Thoracic aorta (tissue), 2 donors: Measurements from ENCODE around the gene RAN. TPM values are rescaled to one million over a fixed set of nuclear protein-coding genes. Genes with fewer than 3 reads are reported as not detected.

Experiments used
- ATAC-seq: fragments of 150-250 bp; one replicate; pipeline ENCODE4 v1.8.0; 2017; ENCODE audit warnings: low read depth; ENCODE audit not compliant: insufficient number of reproducible peaks, low FRiP score
- DNase-seq: peaks from one replicate; pipeline ENCODE4 v3.0.0-alpha.2; 2020; ENCODE audit warnings: low spot score
- H3K27ac ChIP-seq, 2 donors: fragments of 200-600 bp; sonication (generic); 1 replicate in 1 of 2; 2 replicates in 1 of 2; pipeline ENCODE4 v1.5.1; 2016; ENCODE audit warnings: mild to moderate bottlenecking in 2 of 2, moderate library complexity in 2 of 2
- H3K27me3 ChIP-seq: fragments of 200-600 bp; sonication (generic); replicated peaks from 2 replicates; pipeline ENCODE4 v1.6.0; 2016; ENCODE audit warnings: mild to moderate bottlenecking; ENCODE audit not compliant: insufficient read depth
- H3K36me3 ChIP-seq: fragments of 200-600 bp; sonication (generic); one replicate; pipeline ENCODE4 v1.5.1; 2016
- H3K4me1 ChIP-seq, 2 donors: fragments of 200-600 bp; sonication (generic); 1 replicate in 1 of 2; 2 replicates in 1 of 2; pipeline versions ENCODE4 v1.5.1 to v1.6.0; 2016; ENCODE audit warnings: low read depth in 2 of 2, mild to moderate bottlenecking in 1 of 2; ENCODE audit not compliant: control insufficient read depth in 1 of 2
- H3K4me3 ChIP-seq: fragments of 200-600 bp; sonication (generic); 2 replicates; pipeline ENCODE4 v1.5.1; 2016; ENCODE audit warnings: mild to moderate bottlenecking
- H3K9me3 ChIP-seq: fragments of 200-600 bp; sonication (generic); 2 replicates; pipeline ENCODE4 v1.5.1; 2016
- CTCF ChIP-seq: fragments of 200-600 bp; sonication (generic); IDR thresholded peaks from one replicate; pipeline ENCODE4 v1.5.1; 2019; ENCODE audit warnings: antibody characterized with exemption
- total RNA-seq, 2 donors: library from RNA; depleted of rRNA; stranded (reverse); fragments of >200 nt; gene quantifications; one replicate each; pipeline versions ENCODE4 v1.1.0 to v1.2.3, GENCODE V29; 2016

RAN gene
- total RNA-seq, 2 donors from 2014 or later, result 120 to 168 TPM

- no peak for DNase-seq
- no peak for TF ChIP-seq CTCF
- H3K27me3 ChIP-seq, result no peaks in the 10 kb centered on the region
- H3K4me1 ChIP-seq, result peaks cover 5 to 8% of the 10 kb centered on the region in 2 donors
- H3K9me3 ChIP-seq, result no peaks in the 10 kb centered on the region
- no peak overlapping the region for H3K27ac ChIP-seq
- H3K36me3 ChIP-seq, result no peaks in the 10 kb centered on the region
- no peak for ATAC-seq
- no peak overlapping the region for H3K4me3 ChIP-seq
These were observed 36.9 kb upstream of the RAN start for GRCh38 chr12:130835011-130835410.

- Histone ChIP-seq H3K4me1 (peaks cover 6 to 8% of the 10 kb centered on the region in 2 donors), H3K27me3 (no peaks in the 10 kb centered on the region), H3K27ac (no peak overlapping the region), H3K9me3 (no peaks in the 10 kb centered on the region), H3K4me3 (no peak overlapping the region), H3K36me3 (no peaks in the 10 kb centered on the region)
- ATAC-seq (no peak), DNase-seq (no peak)
- TF ChIP-seq CTCF, result no peak
These were observed 36.4 kb upstream of the RAN start for GRCh38 chr12:130835436-130835835.

GRCh38 chr12:130838284-130838950 lies 33.4 kb upstream of the RAN start:
- H3K4me3 ChIP-seq, result peak overlapping the region; percentile 83
- H3K36me3 ChIP-seq, result no peaks in the 10 kb centered on the region
- peaks cover 6 to 8% of the 10 kb centered on the region in 2 donors for H3K4me1 ChIP-seq
- H3K27ac ChIP-seq, result peak overlapping the region in 1 of 2 donors; percentile 5
- H3K27me3 ChIP-seq, result no peaks in the 10 kb centered on the region
- ATAC-seq, result no peak
- TF ChIP-seq CTCF, result no peak
- no peaks in the 10 kb centered on the region for H3K9me3 ChIP-seq
- DNase-seq, result no peak

- Histone ChIP-seq H3K27ac (peak within 1 kb of the TSS in 1 of 2 donors; percentile 5), H3K27me3 (no peaks in the 10 kb centered on the region), H3K36me3 (no peaks in the 10 kb centered on the region), H3K9me3 (no peaks in the 10 kb centered on the region), H3K4me1 (peaks cover 6 to 8% of the 10 kb centered on the region in 2 donors), H3K4me3 (peak within 1 kb of the TSS; percentile 83)
- DNase-seq (no peak), ATAC-seq (peak; percentile 93)
- TF ChIP-seq CTCF, result no peak
These were observed 32.7 kb upstream of the RAN start, which contains the start of gene STX2 for GRCh38 chr12:130838951-130839769. Gene STX2 (minus strand): TSS chr12:130839250. CDS start chr12:130839099, 151 bp downstream.

GRCh38 chr12:130839770-130840404 lies 32.0 kb upstream of the RAN start:
- no peaks in the 10 kb centered on the region for H3K9me3 ChIP-seq
- no peak for DNase-seq
- H3K36me3 ChIP-seq, result no peaks in the 10 kb centered on the region
- no peak for ATAC-seq
- peak overlapping the region; percentile 83 for H3K4me3 ChIP-seq
- peaks cover 6 to 8% of the 10 kb centered on the region in 2 donors for H3K4me1 ChIP-seq
- H3K27ac ChIP-seq, result no peak overlapping the region
- H3K27me3 ChIP-seq, result no peaks in the 10 kb centered on the region
- no peak for TF ChIP-seq CTCF
